HepG2 (cell line): ENCODE measurements around the gene RMI2. TPM values are rescaled to one million over a fixed set of nuclear protein-coding genes. Genes with fewer than 3 reads are reported as not detected.

Source experiments
- BHLHE40 ChIP-seq: IDR thresholded peaks from 2 replicates; pipeline ENCODE4 v1.6.1; 2011; ENCODE audit warnings: low read length, improper control_type of control experiment
- EHMT2 ChIP-seq: fragments of 200-600 bp; sonication (generic); IDR thresholded peaks from 2 replicates; pipeline ENCODE4 v1.7.0; 2017; ENCODE audit warnings: antibody characterized with exemption, low read depth, low read length, borderline replicate concordance
- HMGA1 ChIP-seq: sonication (generic); formaldehyde crosslinking; conservative IDR thresholded peaks from 2 replicates; pipeline ENCODE4 v1.4.0; 2020; ENCODE audit warnings: missing genetic modification reagents
- IRF2 ChIP-seq: IDR thresholded peaks from 2 replicates; pipeline ENCODE4 v1.6.1; 2018; ENCODE audit warnings: missing genetic modification reagents, missing compliant biosample characterization
- NR2F1 ChIP-seq, 2 experiments: fragments of 450-650 bp in 1 of 2; formaldehyde crosslinking in 1 of 2; IDR thresholded peaks; 2 replicates each; pipeline versions ENCODE4 v1.5.0 to v1.6.1; 2016 to 2020; ENCODE audit warnings: mild to moderate bottlenecking in 1 of 2, missing compliant biosample characterization in 1 of 2, missing genetic modification reagents in 1 of 2, moderate library complexity in 1 of 2
- SIX1 ChIP-seq: sonication (generic); formaldehyde crosslinking; IDR thresholded peaks from 2 replicates; pipeline ENCODE4 v1.4.0; 2020; ENCODE audit warnings: missing genetic modification reagents, borderline replicate concordance
- TBX2 ChIP-seq: sonication (generic); formaldehyde crosslinking; IDR thresholded peaks from 2 replicates; pipeline ENCODE4 v1.5.0; 2020; ENCODE audit warnings: missing genetic modification reagents, mild to moderate bottlenecking, borderline replicate concordance
- TCF7 ChIP-seq: sonication (generic); IDR thresholded peaks from 2 replicates; pipeline ENCODE4 v1.6.1; 2016; ENCODE audit warnings: antibody characterized with exemption, low read depth
- YY1 ChIP-seq: IDR thresholded peaks from 2 replicates; pipeline ENCODE4 v1.6.1; 2011; ENCODE audit warnings: low read length, low read depth, moderate library complexity, mild to moderate bottlenecking; ENCODE audit not compliant: insufficient read depth, insufficient replicate concordance
- ZBTB42 ChIP-seq: sonication (generic); formaldehyde crosslinking; IDR thresholded peaks from 2 replicates; pipeline ENCODE4 v1.5.0; 2020; ENCODE audit warnings: mild to moderate bottlenecking, missing genetic modification reagents
- ZFP36 ChIP-seq: fragments of 150-350 bp; IDR thresholded peaks from 2 replicates; pipeline ENCODE4 v1.6.1; 2018; ENCODE audit warnings: borderline replicate concordance, low read length, low read depth; ENCODE audit not compliant: partially characterized antibody
- ZNF276 ChIP-seq: sonication (generic); formaldehyde crosslinking; IDR thresholded peaks from 2 replicates; pipeline ENCODE4 v1.4.0; 2020; ENCODE audit warnings: mild to moderate bottlenecking, low read depth, missing genetic modification reagents
- ZNF430 ChIP-seq: sonication (generic); formaldehyde crosslinking; IDR thresholded peaks from 2 replicates; pipeline ENCODE4 v1.9.0; 2021; ENCODE audit warnings: mild to moderate bottlenecking, missing genetic modification reagents
- ZNF510 ChIP-seq: sonication (generic); formaldehyde crosslinking; IDR thresholded peaks from 2 replicates; pipeline ENCODE4 v1.4.0; 2020; ENCODE audit warnings: low read depth, mild to moderate bottlenecking, missing genetic modification reagents
- ZNF780A ChIP-seq: sonication (generic); formaldehyde crosslinking; IDR thresholded peaks from 2 replicates; pipeline ENCODE4 v1.8.0; 2022; ENCODE audit warnings: mild to moderate bottlenecking, missing genetic modification reagents, moderate library complexity
- polyA plus RNA-seq, 8 experiments: library from polyadenylated mRNA; depleted of rRNA in 3 of 8; stranded (reverse) in 7 of 8; unstranded in 1 of 8; fragments of >200 nt; fragmentation: Illumina TruSeq in 4 of 8; extraction: Trizol in 4 of 8; gene quantifications; 2 replicates each; pipeline versions ENCODE4 v1.2.1 to v1.2.3, GENCODE V29; 2011 to 2016; ENCODE audit warnings: low read depth in 4 of 8, missing spikeins in 1 of 8, mixed read lengths in 1 of 8; ENCODE audit not compliant: insufficient read depth in 1 of 8
- total RNA-seq, 5 experiments: library from RNA; depleted of rRNA; stranded (reverse); fragments of >200 nt; fragmentation: Illumina TruSeq; extraction: Trizol; gene quantifications; 2 replicates each; pipeline ENCODE4 v1.2.3, GENCODE V29; 2016; ENCODE audit warnings: low read depth in 1 of 5
- TF ChIP-seq, protein P1 (sequence below): sonication (generic); formaldehyde crosslinking; IDR thresholded peaks from 2 replicates; pipeline ENCODE4 v1.8.0; 2023; ENCODE audit warnings: mild to moderate bottlenecking, missing genetic modification reagents
- TF ChIP-seq, protein P2 (sequence below): sonication (generic); formaldehyde crosslinking; IDR thresholded peaks from 2 replicates; pipeline ENCODE4 v1.9.0; 2021; ENCODE audit warnings: missing genetic modification reagents, borderline replicate concordance
- TF ChIP-seq, protein P3 (sequence below): sonication (generic); formaldehyde crosslinking; IDR thresholded peaks from 2 replicates; pipeline ENCODE4 v1.4.0; 2020; ENCODE audit warnings: missing genetic modification reagents

RMI2 gene
- total and polyA plus RNA-seq, 2 of the 13 experiments (the other 11 are each of a cell fraction or from before 2014, with no cell fraction given), result 24.5 to 55.7 TPM

DNA sequence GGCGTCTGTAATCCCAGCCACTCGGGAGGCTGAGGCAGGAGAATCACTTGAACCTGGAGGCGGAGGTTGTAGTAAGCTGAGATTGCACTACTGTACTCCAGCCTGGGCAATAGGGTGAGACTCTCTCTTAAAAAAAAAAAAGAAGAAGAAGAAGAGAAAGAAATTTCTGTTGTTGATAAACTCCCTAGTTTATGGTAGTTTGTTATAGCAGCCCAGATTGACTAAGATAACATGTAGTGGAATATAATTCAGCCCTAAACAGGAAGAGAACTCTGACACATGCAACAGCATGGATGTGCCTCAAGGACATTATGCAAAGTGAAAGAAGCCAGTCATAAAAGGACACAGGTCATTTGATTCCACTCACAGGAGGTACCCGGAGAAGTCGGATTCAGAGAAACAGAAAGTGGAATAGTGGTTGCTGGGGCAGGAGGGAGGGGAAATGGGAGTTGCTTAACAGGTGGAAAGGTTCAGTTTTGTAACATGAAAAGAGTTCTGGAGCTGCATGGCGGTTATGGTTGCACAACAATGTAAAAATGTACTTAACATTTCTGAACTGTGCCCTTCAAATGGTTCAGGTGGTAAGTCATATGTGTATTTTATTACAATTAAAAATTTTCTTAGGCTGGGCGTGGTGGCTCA, 38.1 kb upstream of the RMI2 start (continued):
- TF ChIP-seq, protein P1, sequence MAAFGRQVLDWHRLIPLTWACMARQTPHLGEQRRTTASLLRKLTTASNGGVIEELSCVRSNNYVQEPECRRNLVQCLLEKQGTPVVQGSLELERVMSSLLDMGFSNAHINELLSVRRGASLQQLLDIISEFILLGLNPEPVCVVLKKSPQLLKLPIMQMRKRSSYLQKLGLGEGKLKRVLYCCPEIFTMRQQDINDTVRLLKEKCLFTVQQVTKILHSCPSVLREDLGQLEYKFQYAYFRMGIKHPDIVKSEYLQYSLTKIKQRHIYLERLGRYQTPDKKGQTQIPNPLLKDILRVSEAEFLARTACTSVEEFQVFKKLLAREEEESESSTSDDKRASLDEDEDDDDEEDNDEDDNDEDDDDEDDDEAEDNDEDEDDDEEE, result no peak; the same call in 1 of the 2 replicates
- TF ChIP-seq BHLHE40, result no peak
- TF ChIP-seq TCF7, result peak; percentile 67; the same call in 1 of the 2 replicates
- no peak for TF ChIP-seq ZNF780A (CRISPR knock-in tag)
- peak; percentile 74 for TF ChIP-seq TBX2 (CRISPR knock-in tag)
- TF ChIP-seq, protein P2, sequence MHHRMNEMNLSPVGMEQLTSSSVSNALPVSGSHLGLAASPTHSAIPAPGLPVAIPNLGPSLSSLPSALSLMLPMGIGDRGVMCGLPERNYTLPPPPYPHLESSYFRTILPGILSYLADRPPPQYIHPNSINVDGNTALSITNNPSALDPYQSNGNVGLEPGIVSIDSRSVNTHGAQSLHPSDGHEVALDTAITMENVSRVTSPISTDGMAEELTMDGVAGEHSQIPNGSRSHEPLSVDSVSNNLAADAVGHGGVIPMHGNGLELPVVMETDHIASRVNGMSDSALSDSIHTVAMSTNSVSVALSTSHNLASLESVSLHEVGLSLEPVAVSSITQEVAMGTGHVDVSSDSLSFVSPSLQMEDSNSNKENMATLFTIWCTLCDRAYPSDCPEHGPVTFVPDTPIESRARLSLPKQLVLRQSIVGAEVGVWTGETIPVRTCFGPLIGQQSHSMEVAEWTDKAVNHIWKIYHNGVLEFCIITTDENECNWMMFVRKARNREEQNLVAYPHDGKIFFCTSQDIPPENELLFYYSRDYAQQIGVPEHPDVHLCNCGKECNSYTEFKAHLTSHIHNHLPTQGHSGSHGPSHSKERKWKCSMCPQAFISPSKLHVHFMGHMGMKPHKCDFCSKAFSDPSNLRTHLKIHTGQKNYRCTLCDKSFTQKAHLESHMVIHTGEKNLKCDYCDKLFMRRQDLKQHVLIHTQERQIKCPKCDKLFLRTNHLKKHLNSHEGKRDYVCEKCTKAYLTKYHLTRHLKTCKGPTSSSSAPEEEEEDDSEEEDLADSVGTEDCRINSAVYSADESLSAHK, result no peak; the same call in 1 of the 2 replicates
- no peak for TF ChIP-seq HMGA1 (CRISPR knock-in tag)
- TF ChIP-seq ZNF510 (CRISPR knock-in tag), result no peak
- 0 out of 2 replicates have a peak, but pooled peaks have one; percentile 60 for TF ChIP-seq ZNF430
- TF ChIP-seq ZNF276, result no peak
- TF ChIP-seq EHMT2, result no peak
- no peak for TF ChIP-seq ZBTB42 (CRISPR knock-in tag)
- TF ChIP-seq ZFP36, result peak; percentile 44
- TF ChIP-seq, protein P3, sequence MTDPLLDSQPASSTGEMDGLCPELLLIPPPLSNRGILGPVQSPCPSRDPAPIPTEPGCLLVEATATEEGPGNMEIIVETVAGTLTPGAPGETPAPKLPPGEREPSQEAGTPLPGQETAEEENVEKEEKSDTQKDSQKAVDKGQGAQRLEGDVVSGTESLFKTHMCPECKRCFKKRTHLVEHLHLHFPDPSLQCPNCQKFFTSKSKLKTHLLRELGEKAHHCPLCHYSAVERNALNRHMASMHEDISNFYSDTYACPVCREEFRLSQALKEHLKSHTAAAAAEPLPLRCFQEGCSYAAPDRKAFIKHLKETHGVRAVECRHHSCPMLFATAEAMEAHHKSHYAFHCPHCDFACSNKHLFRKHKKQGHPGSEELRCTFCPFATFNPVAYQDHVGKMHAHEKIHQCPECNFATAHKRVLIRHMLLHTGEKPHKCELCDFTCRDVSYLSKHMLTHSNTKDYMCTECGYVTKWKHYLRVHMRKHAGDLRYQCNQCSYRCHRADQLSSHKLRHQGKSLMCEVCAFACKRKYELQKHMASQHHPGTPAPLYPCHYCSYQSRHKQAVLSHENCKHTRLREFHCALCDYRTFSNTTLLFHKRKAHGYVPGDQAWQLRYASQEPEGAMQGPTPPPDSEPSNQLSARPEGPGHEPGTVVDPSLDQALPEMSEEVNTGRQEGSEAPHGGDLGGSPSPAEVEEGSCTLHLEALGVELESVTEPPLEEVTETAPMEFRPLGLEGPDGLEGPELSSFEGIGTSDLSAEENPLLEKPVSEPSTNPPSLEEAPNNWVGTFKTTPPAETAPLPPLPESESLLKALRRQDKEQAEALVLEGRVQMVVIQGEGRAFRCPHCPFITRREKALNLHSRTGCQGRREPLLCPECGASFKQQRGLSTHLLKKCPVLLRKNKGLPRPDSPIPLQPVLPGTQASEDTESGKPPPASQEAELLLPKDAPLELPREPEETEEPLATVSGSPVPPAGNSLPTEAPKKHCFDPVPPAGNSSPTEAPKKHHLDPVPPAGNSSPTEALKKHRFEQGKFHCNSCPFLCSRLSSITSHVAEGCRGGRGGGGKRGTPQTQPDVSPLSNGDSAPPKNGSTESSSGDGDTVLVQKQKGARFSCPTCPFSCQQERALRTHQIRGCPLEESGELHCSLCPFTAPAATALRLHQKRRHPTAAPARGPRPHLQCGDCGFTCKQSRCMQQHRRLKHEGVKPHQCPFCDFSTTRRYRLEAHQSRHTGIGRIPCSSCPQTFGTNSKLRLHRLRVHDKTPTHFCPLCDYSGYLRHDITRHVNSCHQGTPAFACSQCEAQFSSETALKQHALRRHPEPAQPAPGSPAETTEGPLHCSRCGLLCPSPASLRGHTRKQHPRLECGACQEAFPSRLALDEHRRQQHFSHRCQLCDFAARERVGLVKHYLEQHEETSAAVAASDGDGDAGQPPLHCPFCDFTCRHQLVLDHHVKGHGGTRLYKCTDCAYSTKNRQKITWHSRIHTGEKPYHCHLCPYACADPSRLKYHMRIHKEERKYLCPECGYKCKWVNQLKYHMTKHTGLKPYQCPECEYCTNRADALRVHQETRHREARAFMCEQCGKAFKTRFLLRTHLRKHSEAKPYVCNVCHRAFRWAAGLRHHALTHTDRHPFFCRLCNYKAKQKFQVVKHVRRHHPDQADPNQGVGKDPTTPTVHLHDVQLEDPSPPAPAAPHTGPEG, result peak; percentile 42; the same call in 1 of the 2 replicates
- TF ChIP-seq IRF2, result peak; percentile 96
- TF ChIP-seq SIX1 (CRISPR knock-in tag), result peak; percentile 89; the same call in 1 of the 2 replicates
- peak; percentile 50 for TF ChIP-seq YY1
- peak; percentile 56 to 80; a peak in 3 of 4 replicates for TF ChIP-seq NR2F1 (CRISPR knock-in tag; IDR thresholded peaks at IDR 0.05)
